Adipocyte (in vitro differentiated cells): Measurements from ENCODE around the gene NRCAM.

ENCODE experiments used
- DNase-seq: peaks from one replicate; pipeline ENCODE4 v3.0.0-alpha.2; 2015; ENCODE audit warnings: low read depth
- H3K27me3 ChIP-seq: replicated peaks from 2 replicates; pipeline ENCODE4 v1.7.0; 2013; ENCODE audit warnings: mild to moderate bottlenecking, low read length, moderate library complexity; ENCODE audit not compliant: control insufficient read depth, insufficient read depth
- H3K36me3 ChIP-seq: 2 replicates; pipeline ENCODE4 v1.7.0; 2013; ENCODE audit warnings: low read length, mild to moderate bottlenecking, moderate library complexity; ENCODE audit not compliant: control insufficient read depth, insufficient read depth, severe bottlenecking
- H3K4me1 ChIP-seq: 2 replicates; pipeline ENCODE4 v1.7.0; 2013; ENCODE audit warnings: mild to moderate bottlenecking, low read length, moderate library complexity; ENCODE audit not compliant: control insufficient read depth, insufficient read depth
- H3K4me3 ChIP-seq: 2 replicates; pipeline ENCODE4 v1.7.0; 2013; ENCODE audit warnings: mild to moderate bottlenecking, low read length, moderate library complexity
- H3K9ac ChIP-seq: 2 replicates; pipeline ENCODE4 v1.7.0; 2013; ENCODE audit warnings: mild to moderate bottlenecking, low read length, moderate library complexity
- H3K9me3 ChIP-seq: 2 replicates; pipeline ENCODE4 v1.7.0; 2013; ENCODE audit warnings: mild to moderate bottlenecking, low read length, moderate library complexity; ENCODE audit not compliant: control insufficient read depth

Gene NRCAM

DNA sequence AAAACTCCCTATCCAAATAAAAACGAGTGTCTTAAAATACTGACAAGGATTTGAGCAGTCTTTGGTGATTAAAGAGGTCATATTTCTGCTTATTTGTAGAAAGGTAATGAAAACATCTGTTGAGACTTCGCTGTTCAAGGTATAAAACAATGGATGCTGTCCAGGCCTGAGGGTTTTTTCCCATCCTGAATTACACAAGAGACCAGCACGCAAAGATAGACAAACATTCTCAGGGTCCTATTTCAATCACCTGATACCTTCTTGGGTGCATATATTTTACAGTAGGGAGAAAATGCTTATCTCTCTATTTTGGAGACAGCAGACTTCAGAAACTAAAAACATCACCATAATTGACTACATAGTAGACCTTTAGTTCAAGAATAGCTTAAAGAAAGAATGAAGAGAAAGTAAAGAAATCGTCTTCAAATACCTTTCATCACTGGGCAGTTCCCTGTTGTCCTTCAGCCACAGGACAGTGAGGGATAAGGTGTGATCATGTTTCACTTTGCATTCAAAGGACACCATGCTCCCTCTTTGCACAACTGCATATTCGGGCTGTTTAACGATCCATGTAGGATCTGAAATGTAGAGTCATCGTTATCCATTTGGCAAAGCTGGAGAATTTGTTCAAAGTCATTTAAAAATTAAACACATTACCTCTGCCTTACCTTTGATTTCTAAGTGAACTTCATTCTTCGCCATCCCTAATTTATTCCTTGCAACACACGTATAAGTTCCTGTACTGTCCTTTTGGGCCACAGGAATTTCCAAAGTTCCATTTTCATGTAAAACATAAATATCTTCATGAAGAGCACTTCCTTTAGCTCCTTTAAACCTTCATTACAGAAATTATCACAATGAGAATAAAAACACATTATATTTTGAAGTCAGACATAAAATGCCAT is 262.4 kb downstream of the NRCAM start:
- no peak for DNase-seq
- Histone ChIP-seq H3K4me1 (peaks cover 34% of the 10 kb centered on the region), H3K36me3 (peaks cover 72% of the 10 kb centered on the region), H3K4me3 (no peak overlapping the region), H3K9me3 (peaks cover 3% of the 10 kb centered on the region), H3K9ac (no peak overlapping the region), H3K27me3 (no peaks in the 10 kb centered on the region)

GRCh38 chr7:108190891-108191290 is 265.3 kb downstream of the NRCAM start:
- H3K27me3 ChIP-seq = no peaks in the 10 kb centered on the region
- peak; percentile 13 for DNase-seq
- H3K9me3 ChIP-seq = peaks cover 3% of the 10 kb centered on the region
- H3K36me3 ChIP-seq = peaks cover 82% of the 10 kb centered on the region
- peaks cover 25% of the 10 kb centered on the region for H3K4me1 ChIP-seq
- H3K9ac ChIP-seq = no peak overlapping the region
- H3K4me3 ChIP-seq = no peak overlapping the region

DNA sequence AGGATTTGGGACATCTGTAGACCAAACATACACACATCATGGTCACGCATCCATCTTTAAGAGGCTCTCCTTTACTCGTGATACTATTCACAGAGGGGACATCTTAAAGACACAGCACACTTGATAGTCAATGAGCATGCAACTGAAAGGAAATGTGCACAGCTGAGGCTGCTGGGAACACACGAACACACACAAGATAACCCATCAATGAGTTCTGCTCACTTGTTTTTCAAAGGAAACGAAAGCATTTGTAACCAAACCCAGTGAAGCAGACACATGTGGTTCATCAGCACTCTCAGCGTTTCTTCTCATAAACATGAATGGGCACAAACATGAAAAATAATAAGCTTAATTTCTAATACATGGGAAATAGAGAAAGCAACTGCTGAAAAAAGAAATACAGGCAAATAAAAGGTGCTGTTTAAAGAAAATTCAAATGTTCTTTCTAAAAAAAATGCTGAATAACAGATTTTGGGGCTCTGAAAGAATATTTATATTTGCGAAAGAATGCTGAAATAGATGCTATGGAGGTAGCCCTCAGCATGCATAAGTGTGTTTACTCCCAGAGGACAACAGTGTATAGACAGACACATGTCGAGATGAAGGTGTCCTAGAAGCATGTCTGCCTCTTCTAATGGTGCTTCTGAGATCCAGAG is 266.4 kb downstream of the NRCAM start:
- H3K27me3 ChIP-seq = no peaks in the 10 kb centered on the region
- DNase-seq = no peak
- peaks cover 17% of the 10 kb centered on the region for H3K4me1 ChIP-seq
- H3K4me3 ChIP-seq = no peak overlapping the region
- no peak overlapping the region for H3K9ac ChIP-seq
- H3K36me3 ChIP-seq = peaks cover 87% of the 10 kb centered on the region
- peaks cover 3% of the 10 kb centered on the region for H3K9me3 ChIP-seq

- Histone ChIP-seq H3K4me3 (no peak overlapping the region), H3K9ac (no peak overlapping the region), H3K36me3 (peaks cover 85% of the 10 kb centered on the region), H3K27me3 (no peaks in the 10 kb centered on the region), H3K9me3 (no peaks in the 10 kb centered on the region), H3K4me1 (peaks cover 10% of the 10 kb centered on the region)
- DNase-seq = no peak
Observed at GRCh38 chr7:108188724-108189123, 267.5 kb downstream of the NRCAM start.

DNA sequence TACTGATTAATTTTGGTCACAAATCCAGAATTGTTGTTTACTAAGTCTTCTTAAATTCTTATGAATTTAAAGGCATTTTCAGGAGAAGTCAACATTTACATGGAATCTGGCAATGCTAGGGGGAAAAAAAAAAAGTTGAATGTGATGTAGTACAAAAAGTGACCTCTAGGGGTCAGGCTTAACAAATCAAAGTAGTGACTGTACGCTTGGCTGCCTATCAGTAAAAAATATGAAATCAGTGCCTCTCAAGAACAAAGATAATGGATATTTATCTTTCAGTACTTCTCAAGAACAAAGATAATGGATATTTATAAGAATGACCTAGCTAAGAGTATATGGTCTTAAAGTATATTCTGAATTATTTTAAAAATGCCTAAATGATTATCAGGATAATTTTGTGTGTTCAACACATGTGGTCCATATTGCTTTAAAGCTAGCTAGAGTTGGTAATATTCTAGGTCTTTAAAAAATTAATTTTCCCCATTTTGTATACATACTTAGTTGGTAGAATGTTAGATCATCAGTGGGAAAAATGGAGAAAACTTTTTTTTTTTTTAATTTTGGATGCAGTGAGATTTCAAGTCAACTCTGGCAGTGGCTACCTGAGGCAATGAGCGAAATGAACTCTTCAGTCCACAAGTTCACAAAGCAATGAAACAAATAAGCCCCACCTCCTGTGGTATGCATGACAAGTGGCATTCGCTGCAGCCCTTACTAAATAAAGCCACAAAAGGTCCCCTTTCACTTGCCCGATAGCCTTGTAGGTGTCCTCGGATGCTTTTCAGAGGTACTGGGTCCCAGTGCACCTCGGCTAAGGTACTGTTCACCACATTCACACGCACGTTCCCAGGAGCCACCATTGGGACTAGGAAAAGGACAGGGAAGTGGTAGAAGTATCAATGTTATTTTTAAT is 274.9 kb downstream of the NRCAM start:
- H3K27me3 ChIP-seq = no peaks in the 10 kb centered on the region
- no peaks in the 10 kb centered on the region for H3K9me3 ChIP-seq
- H3K36me3 ChIP-seq = peaks cover 91% of the 10 kb centered on the region
- H3K4me1 ChIP-seq = no peaks in the 10 kb centered on the region
- peak overlapping the region; percentile 39 for H3K9ac ChIP-seq
- no peak overlapping the region for H3K4me3 ChIP-seq
- peak; percentile 80 for DNase-seq

- Histone ChIP-seq H3K27me3 (no peaks in the 10 kb centered on the region), H3K4me1 (no peaks in the 10 kb centered on the region)
Observed at GRCh38 chr7:108178398-108178797, 277.8 kb downstream of the NRCAM start.

DNA sequence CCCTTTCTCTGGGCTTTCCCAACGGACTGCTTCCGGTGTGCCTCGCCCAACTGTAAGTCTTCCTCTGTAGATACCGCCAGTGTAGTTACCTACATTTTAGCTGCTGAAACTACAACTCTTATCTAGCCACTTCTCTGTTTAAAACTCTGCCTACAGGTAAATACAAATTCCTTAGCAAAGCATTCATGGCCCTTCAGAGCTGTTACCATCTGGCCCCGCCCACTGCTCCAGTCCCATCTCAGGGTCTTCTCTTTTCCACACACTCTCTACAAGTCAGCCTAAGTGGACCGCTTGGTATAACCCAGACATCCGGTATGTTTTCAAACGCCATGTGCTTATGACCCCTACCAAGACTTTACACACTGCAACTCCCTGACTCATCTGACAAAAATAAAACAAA is 285.1 kb downstream of the NRCAM start:
- H3K36me3 ChIP-seq = peaks cover 60% of the 10 kb centered on the region
- H3K9me3 ChIP-seq = no peaks in the 10 kb centered on the region
- H3K27me3 ChIP-seq = no peaks in the 10 kb centered on the region
- no peak for DNase-seq
- H3K4me1 ChIP-seq = peaks cover 9% of the 10 kb centered on the region
- H3K4me3 ChIP-seq = no peak overlapping the region
- H3K9ac ChIP-seq = no peak overlapping the region

More at GRCh38 chr7:108178398-108178797, 277.8 kb downstream of the NRCAM start:
- H3K9me3 ChIP-seq = no peaks in the 10 kb centered on the region
- H3K4me3 ChIP-seq = no peak overlapping the region
- H3K9ac ChIP-seq = no peak overlapping the region
- no peak for DNase-seq
- peaks cover 94% of the 10 kb centered on the region for H3K36me3 ChIP-seq

DNA sequence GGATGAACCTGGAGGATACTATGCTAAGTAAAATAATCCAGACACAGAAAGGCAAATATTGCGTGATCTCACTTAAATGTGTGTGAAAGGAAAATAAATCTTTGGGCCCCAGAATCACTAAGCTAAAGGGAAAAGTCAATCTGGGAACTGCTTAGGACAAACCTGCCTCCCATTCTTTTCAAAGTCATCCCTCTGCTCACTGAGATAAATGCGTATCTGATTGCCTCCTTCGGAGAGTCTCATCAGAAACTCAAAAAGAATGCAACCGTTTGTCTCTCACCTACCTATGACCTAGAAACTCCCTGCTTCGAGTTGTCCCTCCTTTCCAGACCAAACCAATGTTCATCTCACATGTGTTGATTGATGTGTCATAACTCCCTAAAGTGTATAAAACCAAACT is 286.0 kb downstream of the NRCAM start:
- Histone ChIP-seq H3K4me1 (peaks cover 9% of the 10 kb centered on the region), H3K27me3 (no peaks in the 10 kb centered on the region), H3K9ac (no peak overlapping the region), H3K9me3 (no peaks in the 10 kb centered on the region), H3K36me3 (peaks cover 51% of the 10 kb centered on the region), H3K4me3 (no peak overlapping the region)
- DNase-seq = no peak

- H3K27me3 ChIP-seq = no peaks in the 10 kb centered on the region
- H3K4me1 ChIP-seq = peaks cover 9% of the 10 kb centered on the region
- H3K36me3 ChIP-seq = peaks cover 42% of the 10 kb centered on the region
- H3K9ac ChIP-seq = peak overlapping the region; percentile 32
- no peak for DNase-seq
- no peaks in the 10 kb centered on the region for H3K9me3 ChIP-seq
- peak overlapping the region; percentile 64 for H3K4me3 ChIP-seq
Observed at GRCh38 chr7:108167460-108167859, 288.8 kb downstream of the NRCAM start.

- no peak for DNase-seq
- Histone ChIP-seq H3K9me3 (no peaks in the 10 kb centered on the region), H3K9ac (no peak overlapping the region)
Observed at GRCh38 chr7:108166687-108167086, 289.5 kb downstream of the NRCAM start.

GRCh38 chr7:108165723-108166122 is 290.5 kb downstream of the NRCAM start:
- no peak overlapping the region for H3K4me3 ChIP-seq
- no peak overlapping the region for H3K9ac ChIP-seq
- no peaks in the 10 kb centered on the region for H3K9me3 ChIP-seq
- H3K4me1 ChIP-seq = peaks cover 9% of the 10 kb centered on the region
- no peak for DNase-seq
- H3K36me3 ChIP-seq = peaks cover 32% of the 10 kb centered on the region
- H3K27me3 ChIP-seq = no peaks in the 10 kb centered on the region

More at GRCh38 chr7:108166687-108167086, 289.5 kb downstream of the NRCAM start:
- H3K27me3 ChIP-seq = no peaks in the 10 kb centered on the region
- H3K4me1 ChIP-seq = peaks cover 9% of the 10 kb centered on the region
- peaks cover 42% of the 10 kb centered on the region for H3K36me3 ChIP-seq
- no peak overlapping the region for H3K4me3 ChIP-seq
